ENCODE measurements around the gene COL4A2.
A peak's percentile ranks its signal among the peaks of the same experiment; 100 is the strongest.

COL4A2 gene

DNA sequence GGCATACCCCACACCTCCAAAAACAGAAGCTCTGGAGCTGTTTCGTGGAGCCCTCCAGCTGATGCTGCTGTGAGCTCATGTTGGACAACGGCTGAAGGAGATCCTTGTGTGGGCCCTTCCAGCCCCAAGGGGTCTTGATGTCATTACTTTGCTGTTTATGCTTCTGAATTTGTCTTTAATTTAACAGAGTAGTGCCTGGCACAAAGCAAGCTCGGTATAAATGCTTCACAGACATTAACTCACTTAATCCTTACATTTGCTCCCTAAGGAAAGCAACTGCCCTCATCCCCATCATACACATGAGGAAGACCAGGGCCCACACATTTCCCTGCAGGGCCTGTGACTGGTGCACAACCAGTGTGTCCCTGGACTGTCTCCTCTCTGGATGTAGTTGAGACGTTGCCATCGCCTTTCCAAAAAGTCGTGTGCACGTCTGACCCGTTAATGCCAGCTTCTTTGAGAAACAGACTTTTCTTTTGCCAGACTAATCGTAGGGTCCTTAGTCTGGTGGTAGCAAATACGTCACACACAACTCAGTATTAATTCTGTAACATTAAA lies 7.7 kb upstream of the COL4A2 start:
- H3K27ac ChIP-seq (ENCODE audit: low read depth, low read length) = peak overlapping the region; percentile 47
- H3K4me1 ChIP-seq (ENCODE audit: control insufficient read depth in 1 of 2, insufficient read depth in 2 of 2, low read length in 2 of 2) = peaks cover 1 to 10% of the 10 kb centered on the region in 2 donors
- H3K36me3 ChIP-seq (ENCODE audit: control insufficient read depth in 1 of 2, insufficient read depth in 2 of 2, low read length in 2 of 2) = no peaks in the 10 kb centered on the region
- H3K9me3 ChIP-seq (ENCODE audit: control insufficient read depth in 1 of 2, low read length in 2 of 2) = no peaks in the 10 kb centered on the region
- no peak overlapping the region for H3K9ac ChIP-seq (ENCODE audit: low read depth in 1 of 2, low read length in 2 of 2)
- peaks cover 6 to 7% of the 10 kb centered on the region in 2 donors for H3K27me3 ChIP-seq (ENCODE audit: control insufficient read depth in 1 of 2, insufficient read depth in 2 of 2, low read length in 2 of 2)
- peak overlapping the region in 1 of 2 donors; percentile 11 for H3K4me3 ChIP-seq (ENCODE audit: low read depth in 1 of 2, low read length in 2 of 2)

DNA sequence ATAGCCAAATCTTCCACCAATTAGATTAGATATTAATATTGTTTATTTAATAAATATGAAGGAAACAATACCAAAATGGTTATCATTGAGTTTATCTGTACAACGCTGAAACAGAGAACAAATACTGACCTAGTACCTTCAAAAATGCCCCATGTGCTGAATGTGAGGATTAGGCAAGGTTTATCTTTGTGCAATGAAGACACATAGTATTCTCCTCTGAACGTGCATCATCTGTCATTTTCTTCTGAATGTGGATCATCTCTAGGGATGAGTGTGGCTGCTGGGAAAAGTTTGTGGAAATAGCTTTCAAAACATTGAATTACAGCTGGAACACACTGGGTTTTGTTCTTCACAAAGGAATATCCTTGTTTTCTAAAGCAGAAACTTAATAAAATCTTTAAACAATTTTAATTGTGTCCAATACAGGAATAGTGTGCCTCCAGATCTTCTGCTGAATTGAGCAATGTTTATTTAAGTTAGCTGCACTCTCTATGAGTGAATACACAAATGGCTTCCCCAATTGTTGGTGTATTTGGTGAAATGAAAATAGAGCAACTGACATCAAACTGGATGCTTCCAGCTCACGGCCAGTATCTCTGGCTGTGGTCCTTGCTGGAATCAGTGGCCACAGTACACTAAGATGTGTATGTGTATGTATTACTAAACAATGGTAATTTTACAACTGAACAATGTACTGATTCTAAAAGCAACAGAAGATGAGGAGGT lies 6.8 kb upstream of the COL4A2 start:
- H3K36me3 ChIP-seq (ENCODE audit: control insufficient read depth in 1 of 2, insufficient read depth in 2 of 2, low read length in 2 of 2) = no peaks in the 10 kb centered on the region
- H3K27ac ChIP-seq (ENCODE audit: low read depth, low read length) = no peak overlapping the region
- H3K4me3 ChIP-seq (ENCODE audit: low read depth in 1 of 2, low read length in 2 of 2) = no peak overlapping the region
- H3K9me3 ChIP-seq (ENCODE audit: control insufficient read depth in 1 of 2, low read length in 2 of 2) = no peaks in the 10 kb centered on the region
- no peak overlapping the region for H3K9ac ChIP-seq (ENCODE audit: low read depth in 1 of 2, low read length in 2 of 2)
- peaks cover 12 to 14% of the 10 kb centered on the region in 2 donors for H3K27me3 ChIP-seq (ENCODE audit: control insufficient read depth in 1 of 2, insufficient read depth in 2 of 2, low read length in 2 of 2)
- peaks cover 0 to 10% of the 10 kb centered on the region in 2 donors for H3K4me1 ChIP-seq (ENCODE audit: control insufficient read depth in 1 of 2, insufficient read depth in 2 of 2, low read length in 2 of 2)

DNA sequence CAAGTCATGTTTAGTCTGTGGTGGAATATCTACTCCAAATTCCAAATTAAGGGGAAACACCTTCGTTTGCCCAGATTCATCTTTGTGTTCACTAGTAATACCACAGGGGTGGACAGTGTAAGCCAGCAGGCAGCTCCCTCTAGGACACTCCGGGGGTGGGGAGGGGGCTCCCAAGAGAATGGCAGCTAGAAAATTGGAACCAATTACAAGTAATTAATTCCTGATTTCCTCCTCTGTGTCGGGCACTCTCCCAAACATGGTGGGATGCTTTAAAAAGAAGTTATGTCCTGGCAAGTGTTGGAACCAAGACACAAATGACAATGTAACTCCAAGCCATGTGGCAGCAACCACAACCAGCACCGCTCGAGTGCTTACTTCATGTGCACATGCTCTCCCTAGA lies 6.0 kb upstream of the COL4A2 start:
- Histone ChIP-seq H3K27me3 (ENCODE audit: control insufficient read depth in 1 of 2, insufficient read depth in 2 of 2, low read length in 2 of 2) (peaks cover 12 to 15% of the 10 kb centered on the region in 2 donors), H3K4me1 (ENCODE audit: control insufficient read depth in 1 of 2, insufficient read depth in 2 of 2, low read length in 2 of 2) (peaks cover 0 to 10% of the 10 kb centered on the region in 2 donors), H3K9ac (ENCODE audit: low read depth in 1 of 2, low read length in 2 of 2) (no peak overlapping the region), H3K36me3 (ENCODE audit: control insufficient read depth in 1 of 2, insufficient read depth in 2 of 2, low read length in 2 of 2) (no peaks in the 10 kb centered on the region), H3K4me3 (ENCODE audit: low read depth in 1 of 2, low read length in 2 of 2) (no peak overlapping the region), H3K9me3 (ENCODE audit: control insufficient read depth in 1 of 2, low read length in 2 of 2) (no peaks in the 10 kb centered on the region), H3K27ac (ENCODE audit: low read depth, low read length) (no peak overlapping the region)

DNA sequence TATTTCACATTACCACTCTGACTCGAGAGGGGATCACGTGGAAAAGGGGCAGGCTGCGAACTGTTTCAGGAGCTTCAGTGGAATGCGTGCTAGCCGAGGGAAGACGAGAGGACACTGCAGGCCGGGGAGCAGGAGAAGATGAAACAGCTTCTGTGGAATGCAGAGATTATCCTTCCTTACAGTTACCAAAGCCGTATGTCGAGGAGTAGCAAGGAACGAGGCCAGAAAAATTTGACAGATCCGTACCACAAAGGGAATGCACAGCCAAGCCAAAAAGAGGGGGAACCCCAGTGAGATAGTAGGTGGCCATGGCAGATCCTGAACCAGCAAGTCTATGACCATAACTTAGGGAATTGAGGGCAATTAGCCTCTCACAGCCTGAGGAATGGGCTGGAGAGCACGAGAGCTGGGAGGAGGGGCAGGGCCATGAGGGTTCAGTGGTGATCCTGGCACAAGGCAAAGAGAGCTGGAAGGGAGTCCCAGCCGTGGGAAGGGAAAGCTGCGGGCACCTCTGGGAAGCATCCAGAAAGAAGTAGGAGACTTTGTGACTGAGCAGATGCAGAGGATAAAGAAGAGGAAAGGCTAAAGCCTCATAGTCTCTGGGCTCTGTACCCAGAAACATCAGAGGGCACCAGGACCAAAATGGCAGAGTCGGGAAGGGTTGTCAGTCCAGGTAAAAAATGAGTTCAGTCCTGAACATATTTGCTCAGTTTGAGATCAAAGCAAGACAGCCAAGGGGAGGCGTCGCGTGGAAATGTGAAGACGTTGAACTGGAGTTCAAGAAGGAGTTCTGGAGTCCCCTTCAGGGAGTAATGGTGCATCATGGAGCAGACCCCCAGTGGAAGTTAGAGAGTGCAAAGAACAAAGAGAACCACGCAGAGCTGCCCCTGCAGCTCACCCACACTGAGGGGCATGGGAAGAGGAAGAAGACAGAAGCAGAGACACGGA lies 5.2 kb upstream of the COL4A2 start:
- peaks cover 0 to 10% of the 10 kb centered on the region in 2 donors for H3K4me1 ChIP-seq (ENCODE audit: control insufficient read depth in 1 of 2, insufficient read depth in 2 of 2, low read length in 2 of 2)
- no peak overlapping the region for H3K9ac ChIP-seq (ENCODE audit: low read depth in 1 of 2, low read length in 2 of 2)
- peaks cover 12 to 15% of the 10 kb centered on the region in 2 donors for H3K27me3 ChIP-seq (ENCODE audit: control insufficient read depth in 1 of 2, insufficient read depth in 2 of 2, low read length in 2 of 2)
- peak overlapping the region; percentile 39 for H3K27ac ChIP-seq (ENCODE audit: low read depth, low read length)
- H3K4me3 ChIP-seq (ENCODE audit: low read depth in 1 of 2, low read length in 2 of 2) = no peak overlapping the region
- H3K9me3 ChIP-seq (ENCODE audit: control insufficient read depth in 1 of 2, low read length in 2 of 2) = no peaks in the 10 kb centered on the region
- H3K36me3 ChIP-seq (ENCODE audit: control insufficient read depth in 1 of 2, insufficient read depth in 2 of 2, low read length in 2 of 2) = no peaks in the 10 kb centered on the region

DNA sequence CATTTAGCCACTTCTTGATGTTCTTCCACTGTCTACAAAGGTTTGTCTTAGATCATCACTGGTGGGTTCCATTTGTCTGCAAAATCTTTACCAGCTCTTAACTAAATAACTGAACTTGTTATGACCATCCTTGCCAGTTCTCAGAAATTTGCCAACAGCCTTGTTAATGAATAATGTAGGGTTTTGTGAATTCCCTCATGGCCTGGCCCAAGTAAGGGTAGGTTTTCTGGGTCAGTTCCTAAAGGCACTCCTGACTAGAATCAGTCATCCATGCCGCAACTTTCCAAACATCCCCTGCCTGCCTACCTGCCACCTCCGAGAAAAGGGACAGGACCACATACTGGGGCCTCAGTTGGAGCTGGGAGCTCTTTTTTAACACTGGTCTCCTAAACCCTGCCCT lies 4.1 kb upstream of the COL4A2 start:
- peak overlapping the region; percentile 46 for H3K27ac ChIP-seq (ENCODE audit: low read depth, low read length)

DNA sequence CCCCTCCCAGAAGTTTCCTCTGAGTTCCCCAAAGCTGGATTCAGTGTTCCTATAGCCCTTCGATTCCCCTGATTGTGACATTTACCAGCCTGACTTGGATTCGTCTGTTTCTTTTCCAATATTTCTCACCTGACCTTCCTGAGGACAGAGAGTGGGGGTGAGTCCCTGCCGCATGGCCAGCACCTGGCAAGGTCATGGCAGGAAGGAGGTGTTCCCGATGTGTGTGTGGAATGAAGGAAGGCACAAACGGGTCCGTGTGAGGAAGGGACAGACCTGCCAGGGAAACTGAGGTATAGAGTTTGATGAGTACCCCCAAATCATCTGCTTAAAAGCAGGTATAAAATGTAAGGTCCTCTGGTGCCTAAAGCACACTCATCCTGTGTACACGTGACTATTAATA lies 3.4 kb upstream of the COL4A2 start:
- peaks cover 0 to 11% of the 10 kb centered on the region in 2 donors for H3K4me1 ChIP-seq (ENCODE audit: control insufficient read depth in 1 of 2, insufficient read depth in 2 of 2, low read length in 2 of 2)
- peaks cover 19 to 28% of the 10 kb centered on the region in 2 donors for H3K27me3 ChIP-seq (ENCODE audit: control insufficient read depth in 1 of 2, insufficient read depth in 2 of 2, low read length in 2 of 2)
- H3K9ac ChIP-seq (ENCODE audit: low read depth in 1 of 2, low read length in 2 of 2) = no peak overlapping the region

More for the DNA sequence above, 4.1 kb upstream of the COL4A2 start:
- Histone ChIP-seq H3K36me3 (ENCODE audit: control insufficient read depth in 1 of 2, insufficient read depth in 2 of 2, low read length in 2 of 2) (no peaks in the 10 kb centered on the region), H3K4me3 (ENCODE audit: low read depth in 1 of 2, low read length in 2 of 2) (no peak overlapping the region), H3K4me1 (ENCODE audit: control insufficient read depth in 1 of 2, insufficient read depth in 2 of 2, low read length in 2 of 2) (peaks cover 0 to 10% of the 10 kb centered on the region in 2 donors), H3K9ac (ENCODE audit: low read depth in 1 of 2, low read length in 2 of 2) (no peak overlapping the region), H3K9me3 (ENCODE audit: control insufficient read depth in 1 of 2, low read length in 2 of 2) (no peaks in the 10 kb centered on the region), H3K27me3 (ENCODE audit: control insufficient read depth in 1 of 2, insufficient read depth in 2 of 2, low read length in 2 of 2) (peaks cover 18 to 22% of the 10 kb centered on the region in 2 donors)

DNA sequence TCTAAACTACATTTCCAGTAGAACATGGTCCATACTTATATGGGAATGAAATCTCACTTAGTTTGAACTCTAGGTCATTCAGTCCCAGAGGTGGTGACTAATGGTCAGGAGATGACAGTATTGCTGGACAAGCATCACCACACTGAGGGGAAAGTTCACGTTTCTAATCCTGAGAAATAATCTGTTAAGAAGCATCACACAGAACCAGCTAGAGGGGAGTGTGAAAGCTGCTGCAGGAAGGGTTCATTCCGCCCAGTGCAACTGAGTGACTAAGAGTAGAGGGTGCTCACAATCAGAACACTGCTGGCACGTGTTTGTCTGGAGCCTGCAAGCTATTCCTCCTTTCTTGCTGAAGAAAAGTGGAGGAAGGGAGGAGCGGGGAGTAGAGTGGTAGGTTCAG lies 2.8 kb upstream of the COL4A2 start:
- H3K4me3 ChIP-seq (ENCODE audit: low read depth in 1 of 2, low read length in 2 of 2) = peak overlapping the region in 1 of 2 donors; percentile 58
- peak overlapping the region; percentile 27 for H3K27ac ChIP-seq (ENCODE audit: low read depth, low read length)
- peaks cover 5 to 11% of the 10 kb centered on the region in 2 donors for H3K4me1 ChIP-seq (ENCODE audit: control insufficient read depth in 1 of 2, insufficient read depth in 2 of 2, low read length in 2 of 2)
- H3K9me3 ChIP-seq (ENCODE audit: control insufficient read depth in 1 of 2, low read length in 2 of 2) = no peaks in the 10 kb centered on the region
- H3K9ac ChIP-seq (ENCODE audit: low read depth in 1 of 2, low read length in 2 of 2) = no peak overlapping the region
- peaks cover 0 to 4% of the 10 kb centered on the region in 2 donors for H3K36me3 ChIP-seq (ENCODE audit: control insufficient read depth in 1 of 2, insufficient read depth in 2 of 2, low read length in 2 of 2)
- H3K27me3 ChIP-seq (ENCODE audit: control insufficient read depth in 1 of 2, insufficient read depth in 2 of 2, low read length in 2 of 2) = peaks cover 23 to 34% of the 10 kb centered on the region in 2 donors

More for the DNA sequence above, 3.4 kb upstream of the COL4A2 start:
- H3K4me3 ChIP-seq (ENCODE audit: low read depth in 1 of 2, low read length in 2 of 2) = no peak overlapping the region
- peak overlapping the region; percentile 46 for H3K27ac ChIP-seq (ENCODE audit: low read depth, low read length)
- no peaks in the 10 kb centered on the region for H3K9me3 ChIP-seq (ENCODE audit: control insufficient read depth in 1 of 2, low read length in 2 of 2)
- no peaks in the 10 kb centered on the region for H3K36me3 ChIP-seq (ENCODE audit: control insufficient read depth in 1 of 2, insufficient read depth in 2 of 2, low read length in 2 of 2)

DNA sequence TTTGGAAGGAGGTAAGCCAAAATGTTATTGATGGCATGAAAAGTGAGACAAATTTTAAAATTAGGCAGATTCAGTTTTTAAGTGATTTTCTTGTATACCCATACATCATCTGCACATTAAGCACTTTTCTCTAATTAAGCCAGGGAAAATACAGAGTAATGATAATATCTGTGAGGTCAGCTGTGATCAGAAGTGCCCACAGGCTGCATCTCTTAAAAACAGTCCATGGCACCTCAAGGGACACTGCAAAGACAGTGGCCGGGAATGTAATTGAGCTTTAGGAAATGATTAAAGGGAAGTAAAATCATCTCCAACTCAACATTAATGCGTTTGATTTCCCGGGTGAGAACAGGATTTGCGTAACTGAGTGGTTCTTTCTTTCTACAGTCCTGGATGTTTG lies 2.1 kb upstream of the COL4A2 start:
- H3K27me3 ChIP-seq (ENCODE audit: control insufficient read depth in 1 of 2, insufficient read depth in 2 of 2, low read length in 2 of 2) = peaks cover 25 to 37% of the 10 kb centered on the region in 2 donors
- peaks cover 0 to 4% of the 10 kb centered on the region in 2 donors for H3K36me3 ChIP-seq (ENCODE audit: control insufficient read depth in 1 of 2, insufficient read depth in 2 of 2, low read length in 2 of 2)
- no peaks in the 10 kb centered on the region for H3K9me3 ChIP-seq (ENCODE audit: control insufficient read depth in 1 of 2, low read length in 2 of 2)
- H3K4me3 ChIP-seq (ENCODE audit: low read depth in 1 of 2, low read length in 2 of 2) = peak overlapping the region in 1 of 2 donors; percentile 58
- H3K4me1 ChIP-seq (ENCODE audit: control insufficient read depth in 1 of 2, insufficient read depth in 2 of 2, low read length in 2 of 2) = peaks cover 8 to 14% of the 10 kb centered on the region in 2 donors
- peak overlapping the region in 1 of 2 donors; percentile 9 for H3K9ac ChIP-seq (ENCODE audit: low read depth in 1 of 2, low read length in 2 of 2)
- H3K27ac ChIP-seq (ENCODE audit: low read depth, low read length) = peak overlapping the region; percentile 45

DNA sequence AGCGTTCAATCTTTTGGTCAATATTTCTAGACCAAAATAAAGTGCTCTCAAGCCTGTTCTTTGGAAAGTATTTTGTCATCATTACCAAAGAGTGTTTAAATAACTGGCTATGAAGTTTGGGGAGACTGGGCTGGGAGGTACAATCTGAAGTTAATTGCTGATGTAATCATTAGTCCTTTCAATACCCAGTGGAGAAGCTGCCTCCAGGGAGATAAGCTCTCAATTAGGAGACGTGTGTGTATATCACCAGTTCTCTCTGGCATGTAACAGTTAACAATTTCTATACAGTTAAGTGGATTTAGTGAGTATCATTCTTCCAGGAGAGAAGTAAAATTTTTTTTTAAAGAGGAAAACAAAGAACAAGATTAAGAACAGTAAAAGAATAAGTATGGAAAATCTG lies 1.5 kb upstream of the COL4A2 start:
- Histone ChIP-seq H3K9ac (ENCODE audit: low read depth in 1 of 2, low read length in 2 of 2) (peak overlapping the region in 1 of 2 donors; percentile 15), H3K27ac (ENCODE audit: low read depth, low read length) (peak overlapping the region; percentile 59), H3K4me1 (ENCODE audit: control insufficient read depth in 1 of 2, insufficient read depth in 2 of 2, low read length in 2 of 2) (peaks cover 10 to 14% of the 10 kb centered on the region in 2 donors), H3K27me3 (ENCODE audit: control insufficient read depth in 1 of 2, insufficient read depth in 2 of 2, low read length in 2 of 2) (peaks cover 25 to 40% of the 10 kb centered on the region in 2 donors), H3K36me3 (ENCODE audit: control insufficient read depth in 1 of 2, insufficient read depth in 2 of 2, low read length in 2 of 2) (peaks cover 0 to 4% of the 10 kb centered on the region in 2 donors), H3K9me3 (ENCODE audit: control insufficient read depth in 1 of 2, low read length in 2 of 2) (no peaks in the 10 kb centered on the region), H3K4me3 (ENCODE audit: low read depth in 1 of 2, low read length in 2 of 2) (peak overlapping the region; percentile 25 to 58)
